HG03060 (cell line): Measurements from ENCODE around the gene CNTF.
"Not testable (repeated sequence)": the region's sequence is repeated elsewhere in the genome, so short reads cannot be mapped to it uniquely, and the experiment has no call there.

Source experiments
- ATAC-seq: cut with Tn5 transposase; IDR thresholded peaks from one replicate; pipeline ENCODE4 v1.9.1; 2021; ENCODE audit warnings: low read depth, moderate number of reproducible peaks; ENCODE audit not compliant: unreplicated experiment

Gene CNTF

GRCh38 chr11:58622344-58622743, at the start of gene CNTF:
Gene CNTF (plus strand): TSS chr11:58622665. CDS start chr11:58622753, 88 bp downstream.
- no peak for ATAC-seq

GRCh38 chr11:58572906-58573305, 49.6 kb upstream of the CNTF start:
- not testable (repeated sequence) for ATAC-seq

GRCh38 chr11:58573451-58574104, 48.9 kb upstream of the CNTF start:
- ATAC-seq, result peak; percentile 21

GRCh38 chr11:58574881-58575280, 47.6 kb upstream of the CNTF start:
- no peak for ATAC-seq

GRCh38 chr11:58575377-58576020, 47.0 kb upstream of the CNTF start, which contains the start of gene LPXN:
Gene LPXN (minus strand): TSS chr11:58575856. CDS start chr11:58575772, 84 bp downstream.
- ATAC-seq, result no peak

GRCh38 chr11:58576887-58577471, 45.5 kb upstream of the CNTF start:
- ATAC-seq, result no peak

GRCh38 chr11:58577555-58578135, 44.8 kb upstream of the CNTF start:
- peak; percentile 37 for ATAC-seq

GRCh38 chr11:58578136-58578634, 44.3 kb upstream of the CNTF start:
- ATAC-seq, result peak; percentile 23

- ATAC-seq, result peak; percentile 18
Observed at GRCh38 chr11:58578635-58579191, 43.8 kb upstream of the CNTF start, which contains the start of gene ZFP91. Gene ZFP91 (plus strand): TSS chr11:58579063. CDS start chr11:58579282, 219 bp downstream.

- peak; percentile 24 for ATAC-seq
Observed at GRCh38 chr11:58579192-58580129, 43.0 kb upstream of the CNTF start.

- no peak for ATAC-seq
Observed at GRCh38 chr11:58580311-58580710, 42.2 kb upstream of the CNTF start.

- ATAC-seq, result no peak
Observed at GRCh38 chr11:58582437-58582836, 40.0 kb upstream of the CNTF start.

GRCh38 chr11:58586998-58587397, 35.5 kb upstream of the CNTF start:
- ATAC-seq, result no peak

- ATAC-seq, result no peak
Observed at GRCh38 chr11:58591659-58592058, 30.8 kb upstream of the CNTF start.

- no peak for ATAC-seq
Observed at GRCh38 chr11:58592760-58593472, 29.5 kb upstream of the CNTF start.

GRCh38 chr11:58594826-58595225, 27.6 kb upstream of the CNTF start:
- no peak for ATAC-seq

- ATAC-seq, result no peak
Observed at GRCh38 chr11:58596621-58597020, 25.8 kb upstream of the CNTF start.

- ATAC-seq, result no peak
Observed at GRCh38 chr11:58597486-58598144, 24.9 kb upstream of the CNTF start.

GRCh38 chr11:58600510-58600909, 22.0 kb upstream of the CNTF start:
- no peak for ATAC-seq
